T-helper 2 cell treated with Interferon-gamma antibody and Interleukin-4, amounts not matched to agents 5 μg/mL and 100 μg/mL, for 36 hours (primary cell): ENCODE data around the gene GPR87.

ENCODE experiments used
- DNase-seq: peaks from one replicate; pipeline ENCODE4 v3.0.0; 2021; ENCODE audit warnings: low spot score
- H3K27ac Mint-ChIP-seq: one replicate; pipeline ENCODE4 v1.8.0; 2021; ENCODE audit warnings: mild to moderate bottlenecking, mixed read lengths
- H3K27me3 Mint-ChIP-seq: one replicate; pipeline ENCODE4 v1.8.0; 2021; ENCODE audit warnings: low read depth, mixed read lengths
- H3K36me3 Mint-ChIP-seq: one replicate; pipeline ENCODE4 v1.8.0; 2021; ENCODE audit warnings: low read depth, mixed read lengths
- H3K4me1 Mint-ChIP-seq: one replicate; pipeline ENCODE4 v1.8.0; 2021; ENCODE audit warnings: low read depth, mixed read lengths
- H3K4me3 Mint-ChIP-seq: one replicate; pipeline ENCODE4 v1.8.0; 2022; ENCODE audit warnings: mild to moderate bottlenecking, moderate library complexity, mixed read lengths
- H3K9me3 Mint-ChIP-seq: one replicate; pipeline ENCODE4 v1.8.0; 2021; ENCODE audit warnings: mixed read lengths

Gene GPR87

DNA sequence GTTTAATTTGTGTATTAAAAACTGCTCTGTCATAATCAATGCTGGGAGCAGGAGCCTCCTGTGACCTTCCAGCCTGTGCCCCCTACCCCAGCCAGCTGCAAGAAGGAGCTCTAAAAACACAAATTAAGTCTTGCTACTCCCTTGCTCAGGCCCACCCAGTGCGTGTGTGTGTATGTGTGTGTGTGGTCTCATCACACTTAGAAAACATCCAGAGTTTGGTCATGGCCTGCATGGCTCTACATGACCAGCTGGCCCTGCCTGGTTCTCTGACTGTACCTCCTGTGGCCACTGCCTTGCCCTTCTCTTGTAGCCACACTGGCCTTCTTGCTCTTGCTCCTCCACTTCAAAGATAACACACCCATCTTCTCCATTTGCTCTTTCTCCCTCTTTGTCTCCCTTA lies 52.0 kb downstream of the GPR87 start:
- Mint-ChIP-seq H3K36me3 (peaks cover 1% of the 10 kb centered on the region), H3K4me1 (peaks cover 26% of the 10 kb centered on the region), H3K4me3 (no peak overlapping the region), H3K27me3 (peaks cover 7% of the 10 kb centered on the region), H3K27ac (no peak overlapping the region), H3K9me3 (no peaks in the 10 kb centered on the region)
- DNase-seq: no peak

DNA sequence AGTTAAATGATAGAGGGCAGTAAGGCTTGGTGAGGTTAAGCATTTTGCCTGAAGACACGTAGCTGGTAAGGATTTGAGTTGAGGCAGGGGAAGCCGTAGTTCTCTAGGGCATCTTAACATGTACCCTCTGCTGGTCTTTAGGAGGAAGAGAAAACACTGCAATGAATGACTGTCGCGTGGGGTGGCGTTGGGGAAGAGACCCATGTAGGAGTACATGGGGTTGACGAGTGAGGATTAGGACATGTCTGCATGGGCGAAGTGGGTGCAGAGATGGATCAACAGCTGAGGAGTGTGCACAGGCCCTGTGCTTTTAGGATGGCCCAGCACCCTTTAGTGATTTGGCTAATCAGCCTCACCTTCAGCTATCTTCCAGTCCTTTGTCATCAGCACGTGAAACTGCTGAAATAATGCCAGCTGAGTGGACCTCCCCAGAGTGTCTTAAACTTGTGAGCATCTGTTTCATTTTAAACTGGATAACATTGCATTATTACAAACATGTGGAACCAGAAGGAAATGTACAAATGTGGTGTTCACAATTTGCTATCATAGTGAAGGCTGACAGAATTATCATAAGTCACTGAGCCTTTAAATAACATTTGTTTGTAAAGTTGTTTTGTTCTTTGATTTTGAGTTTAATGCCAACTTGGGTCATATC lies 53.6 kb downstream of the GPR87 start:
- Mint-ChIP-seq H3K36me3 (no peaks in the 10 kb centered on the region), H3K27me3 (peaks cover 9% of the 10 kb centered on the region), H3K27ac (no peak overlapping the region), H3K9me3 (no peaks in the 10 kb centered on the region), H3K4me1 (peaks cover 14% of the 10 kb centered on the region), H3K4me3 (no peak overlapping the region)
- DNase-seq: no peak

DNA sequence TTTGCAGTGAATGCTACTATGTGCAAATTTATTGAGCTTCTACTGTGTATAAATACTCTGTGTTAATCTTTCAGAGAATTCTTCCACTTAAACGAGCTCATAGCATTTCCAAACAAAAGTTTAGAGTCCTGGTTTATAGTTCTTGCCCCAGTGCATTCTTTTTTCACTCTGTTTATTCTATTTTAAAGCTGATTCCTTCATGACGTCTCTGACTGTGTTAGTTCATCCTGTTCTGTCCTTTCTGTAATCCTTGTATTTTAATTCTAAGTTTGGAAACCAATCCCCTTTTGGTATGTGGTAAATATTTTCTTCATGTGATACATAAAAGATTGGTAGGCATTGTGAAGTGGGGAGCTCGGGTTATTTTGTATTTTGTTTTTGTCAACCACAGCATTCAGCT lies 57.0 kb downstream of the GPR87 start:
- H3K27ac Mint-ChIP-seq: no peak overlapping the region
- no peaks in the 10 kb centered on the region for H3K4me1 Mint-ChIP-seq
- DNase-seq: no peak
- H3K27me3 Mint-ChIP-seq: peaks cover 21% of the 10 kb centered on the region
- H3K9me3 Mint-ChIP-seq: no peaks in the 10 kb centered on the region
- no peak overlapping the region for H3K4me3 Mint-ChIP-seq
- no peaks in the 10 kb centered on the region for H3K36me3 Mint-ChIP-seq

DNA sequence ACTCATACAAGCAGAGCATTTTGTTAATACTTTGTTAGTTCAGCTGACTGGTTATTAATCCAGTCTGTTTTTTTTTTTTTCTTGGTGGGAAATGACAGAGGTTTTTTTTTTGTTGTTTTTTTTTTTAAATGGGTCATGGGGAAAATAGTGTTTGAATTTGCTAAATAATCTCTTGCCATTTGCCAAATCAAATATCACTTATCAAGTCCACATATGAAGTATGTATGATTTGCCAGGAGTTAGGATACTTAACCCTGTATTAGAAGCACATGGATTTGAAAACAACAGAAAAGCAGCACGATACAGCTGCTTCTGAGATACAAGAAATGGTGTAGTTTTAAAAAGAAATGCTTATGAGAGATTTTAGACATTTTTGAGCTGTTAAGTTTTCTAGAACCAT lies 59.9 kb downstream of the GPR87 start:
- Mint-ChIP-seq H3K4me1 (no peaks in the 10 kb centered on the region), H3K27ac (no peak overlapping the region), H3K36me3 (no peaks in the 10 kb centered on the region), H3K9me3 (no peaks in the 10 kb centered on the region), H3K4me3 (no peak overlapping the region), H3K27me3 (peaks cover 23% of the 10 kb centered on the region)
- DNase-seq: no peak

DNA sequence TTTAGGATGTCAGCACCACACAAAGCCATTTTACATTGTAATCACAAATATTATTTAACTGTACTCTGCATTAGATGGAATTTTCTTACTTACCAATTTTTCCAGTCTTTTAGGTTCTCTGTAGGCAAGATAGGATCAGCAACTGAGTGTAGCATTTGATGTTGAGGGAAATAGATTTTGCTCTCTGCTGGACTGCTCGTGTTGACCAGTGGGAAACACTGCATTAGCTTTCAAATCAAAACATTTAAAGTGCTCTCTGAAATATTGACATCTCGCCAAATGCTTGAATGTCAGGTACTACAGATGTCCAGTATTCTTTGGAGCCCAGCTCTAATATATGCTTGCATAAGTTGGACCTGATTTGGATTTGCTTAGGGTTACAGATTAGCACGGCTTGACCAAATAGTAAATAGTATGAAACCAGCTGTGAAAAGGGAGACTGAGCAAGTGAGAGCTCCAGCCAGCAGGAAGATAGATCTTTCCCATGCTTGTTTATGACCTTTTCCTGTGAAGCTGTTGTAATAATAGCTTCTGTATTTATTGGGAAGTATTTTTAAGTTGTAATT lies 67.8 kb downstream of the GPR87 start:
- no peak for DNase-seq
- Mint-ChIP-seq H3K9me3 (no peaks in the 10 kb centered on the region), H3K27me3 (peaks cover 31% of the 10 kb centered on the region), H3K4me3 (no peak overlapping the region), H3K4me1 (no peaks in the 10 kb centered on the region), H3K27ac (no peak overlapping the region), H3K36me3 (no peaks in the 10 kb centered on the region)
